A549 (cell line): Measurements from ENCODE around the gene LY6G5C.

Experiments
- CEBPB ChIP-seq, 2 experiments: fragments of >200 bp in 1 of 2; sonication (Bioruptor Twin) in 1 of 2; formaldehyde crosslinking in 1 of 2; IDR thresholded peaks; 2 replicates each; pipeline ENCODE4 v1.6.1; 2012 to 2016
- CTCF ChIP-seq: fragments of >200 bp; sonication (Bioruptor Twin); formaldehyde crosslinking; IDR thresholded peaks from 3 replicates; pipeline ENCODE4 v1.5.1; 2016
- ELK1 ChIP-seq: fragments of 150-350 bp; IDR thresholded peaks from 2 replicates; pipeline ENCODE4 v1.6.1; 2014; ENCODE audit warnings: low read depth, mild to moderate bottlenecking, low read length
- EP300 ChIP-seq, 2 experiments: fragments of >200 bp; sonication (Bioruptor Twin); formaldehyde crosslinking; IDR thresholded peaks; 2 replicates in 1 of 2; 3 replicates in 1 of 2; pipeline ENCODE4 v1.6.1; 2016 to 2017
- POLR2A ChIP-seq: IDR thresholded peaks from 2 replicates; pipeline ENCODE4 v1.6.1; 2012; ENCODE audit warnings: mild to moderate bottlenecking, low read length
- RCOR1 ChIP-seq: fragments of 150-350 bp; IDR thresholded peaks from 2 replicates; pipeline ENCODE4 v1.6.1; 2014; ENCODE audit warnings: antibody characterized with exemption, low read length, low read depth

GRCh38 chr6:31683591-31683990 is 2.7 kb upstream of the LY6G5C start:
- TF ChIP-seq POLR2A (no peak), CEBPB (IDR thresholded peaks at IDR 0.05) (no peak), CTCF (no peak), RCOR1 (no peak), EP300 (IDR thresholded peaks at IDR 0.05) (no peak), ELK1 (no peak)
